Liver (tissue), 9 donors: ENCODE results near the gene PKHD1. TPM values are rescaled to one million over a fixed set of nuclear protein-coding genes. Genes with fewer than 3 reads are reported as not detected.

ENCODE experiments used
- DNase-seq: peaks from one replicate; pipeline ENCODE4 v3.0.0-alpha.2; 2017; ENCODE audit warnings: low spot score
- H3K27ac ChIP-seq, 2 donors: one replicate each; pipeline ENCODE4 v1.7.0; 2013; ENCODE audit warnings: inconsistent platforms in 2 of 2, low read length in 2 of 2, control low read depth in 1 of 2, low read depth in 1 of 2, mild to moderate bottlenecking in 1 of 2
- H3K27me3 ChIP-seq, 4 donors: one replicate each; pipeline versions ENCODE4 v1.6.1 to v1.7.0; 2013; ENCODE audit warnings: low read length in 3 of 4, inconsistent platforms in 1 of 4, mild to moderate bottlenecking in 1 of 4, moderate library complexity in 1 of 4; ENCODE audit not compliant: control insufficient read depth in 4 of 4, insufficient read depth in 4 of 4
- H3K36me3 ChIP-seq, 4 donors: one replicate each; pipeline versions ENCODE4 v1.6.1 to v1.7.0; 2013; ENCODE audit warnings: low read length in 3 of 4, mild to moderate bottlenecking in 3 of 4, low read depth in 1 of 4, moderate library complexity in 1 of 4; ENCODE audit not compliant: control insufficient read depth in 4 of 4, insufficient read depth in 3 of 4
- H3K4me1 ChIP-seq, 4 donors: one replicate each; pipeline versions ENCODE4 v1.6.1 to v1.7.0; 2013; ENCODE audit warnings: low read length in 3 of 4, mild to moderate bottlenecking in 3 of 4, moderate library complexity in 1 of 4; ENCODE audit not compliant: control insufficient read depth in 4 of 4, insufficient read depth in 4 of 4
- H3K4me3 ChIP-seq, 3 donors: one replicate each; pipeline versions ENCODE4 v1.6.1 to v1.7.0; 2013; ENCODE audit warnings: low read length in 3 of 3, control low read depth in 1 of 3, low read depth in 1 of 3, mild to moderate bottlenecking in 1 of 3
- H3K9ac ChIP-seq, 2 donors: one replicate each; pipeline ENCODE4 v1.7.0; 2013; ENCODE audit warnings: low read length in 2 of 2, mild to moderate bottlenecking in 2 of 2, moderate library complexity in 2 of 2, control low read depth in 1 of 2, low read depth in 1 of 2
- H3K9me3 ChIP-seq, 4 donors: one replicate each; pipeline versions ENCODE4 v1.6.1 to v1.7.0; 2013; ENCODE audit warnings: low read length in 3 of 4; ENCODE audit not compliant: control insufficient read depth in 4 of 4
- EGR1 ChIP-seq, 2 donors: IDR thresholded peaks; 2 replicates each; pipeline ENCODE4 v1.6.1; 2016 to 2018; ENCODE audit warnings: antibody characterized with exemption in 2 of 2, low read depth in 2 of 2
- FOXA1 ChIP-seq: IDR thresholded peaks from 2 replicates; pipeline ENCODE4 v1.6.1; 2016; ENCODE audit warnings: antibody characterized with exemption
- FOXA2 ChIP-seq: IDR thresholded peaks from 2 replicates; pipeline ENCODE4 v1.6.1; 2016; ENCODE audit warnings: antibody characterized with exemption
- GABPA ChIP-seq, 2 donors: IDR thresholded peaks in 1 of 2; conservative IDR thresholded peaks in 1 of 2; 2 replicates each; pipeline ENCODE4 v1.6.1; 2016; ENCODE audit warnings: antibody characterized with exemption in 2 of 2, mild to moderate bottlenecking in 1 of 2, moderate library complexity in 1 of 2
- HNF4A ChIP-seq, 2 donors: conservative IDR thresholded peaks; 2 replicates each; pipeline ENCODE4 v1.6.1; 2016; ENCODE audit warnings: antibody characterized with exemption in 2 of 2, mild to moderate bottlenecking in 2 of 2
- HNF4G ChIP-seq: IDR thresholded peaks from 2 replicates; pipeline ENCODE4 v1.6.1; 2016; ENCODE audit warnings: antibody characterized with exemption
- JUND ChIP-seq, 2 donors: IDR thresholded peaks; 2 replicates each; pipeline ENCODE4 v1.6.1; 2016; ENCODE audit warnings: antibody characterized with exemption in 2 of 2
- NR2F2 ChIP-seq: IDR thresholded peaks from 2 replicates; pipeline ENCODE4 v1.6.1; 2016; ENCODE audit warnings: antibody characterized with exemption
- RAD21 ChIP-seq, 2 donors: IDR thresholded peaks; 2 replicates each; pipeline ENCODE4 v1.6.1; 2016; ENCODE audit warnings: antibody characterized with exemption in 2 of 2, mild to moderate bottlenecking in 2 of 2
- REST ChIP-seq: IDR thresholded peaks from 2 replicates; pipeline ENCODE4 v1.6.1; 2016; ENCODE audit warnings: antibody characterized with exemption, mild to moderate bottlenecking
- RXRA ChIP-seq, 2 donors: IDR thresholded peaks; 2 replicates each; pipeline ENCODE4 v1.6.1; 2017 to 2018; ENCODE audit warnings: antibody characterized with exemption in 2 of 2, mild to moderate bottlenecking in 1 of 2
- SP1 ChIP-seq: IDR thresholded peaks from 2 replicates; pipeline ENCODE4 v1.6.1; 2018; ENCODE audit warnings: antibody characterized with exemption, mild to moderate bottlenecking
- TAF1 ChIP-seq: conservative IDR thresholded peaks from 2 replicates; pipeline ENCODE4 v1.6.1; 2016; ENCODE audit warnings: antibody characterized with exemption, mild to moderate bottlenecking
- YY1 ChIP-seq: IDR thresholded peaks from 2 replicates; pipeline ENCODE4 v1.6.1; 2016; ENCODE audit warnings: antibody characterized with exemption, mild to moderate bottlenecking
- WGBS: extraction: QIAGEN DNeasy Blood & Tissue Kit; methylation state at CpG from one replicate; pipeline ENCODE4 v1.1.7; 2013; 5-methylcytosine and 5-hydroxymethylcytosine counted together
- polyA plus RNA-seq, 2 donors: library from polyadenylated mRNA; stranded (reverse) in 1 of 2; unstranded in 1 of 2; fragments of 200-250 nt in 1 of 2; fragments of >200 nt in 1 of 2; fragmentation: Nextera tagmentation in 1 of 2; extraction: Ambion mirVana in 1 of 2; gene quantifications; one replicate each; pipeline versions ENCODE4 v1.2.1 to v1.2.3, GENCODE V29; 2013 to 2015
- total RNA-seq, 2 donors: library from RNA; depleted of rRNA; stranded (reverse); fragments of >200 nt; gene quantifications; one replicate each; pipeline ENCODE4 v1.2.3, GENCODE V29; 2014
- TF ChIP-seq, protein P1 (sequence below): IDR thresholded peaks from 2 replicates; pipeline ENCODE4 v1.6.1; 2016; ENCODE audit warnings: antibody characterized with exemption
- TF ChIP-seq, protein P2 (sequence below): IDR thresholded peaks from 2 replicates; pipeline ENCODE4 v1.6.1; 2016; ENCODE audit warnings: antibody characterized with exemption
- TF ChIP-seq, protein P3 (sequence below): fragments of 150-350 bp; IDR thresholded peaks from 2 replicates; pipeline ENCODE4 v1.5.1; 2017; ENCODE audit warnings: improper control_type of control experiment, low read depth, low read length; ENCODE audit not compliant: missing input control
- donor health status: healthy.
- donor health status: healthy.
- donor health status: healthy.
- donor health status: healthy.
- donor health status: healthy.

Gene PKHD1
- total and polyA plus RNA-seq, 4 donors = 0.45 to 10.6 (median 3.2) TPM

DNA sequence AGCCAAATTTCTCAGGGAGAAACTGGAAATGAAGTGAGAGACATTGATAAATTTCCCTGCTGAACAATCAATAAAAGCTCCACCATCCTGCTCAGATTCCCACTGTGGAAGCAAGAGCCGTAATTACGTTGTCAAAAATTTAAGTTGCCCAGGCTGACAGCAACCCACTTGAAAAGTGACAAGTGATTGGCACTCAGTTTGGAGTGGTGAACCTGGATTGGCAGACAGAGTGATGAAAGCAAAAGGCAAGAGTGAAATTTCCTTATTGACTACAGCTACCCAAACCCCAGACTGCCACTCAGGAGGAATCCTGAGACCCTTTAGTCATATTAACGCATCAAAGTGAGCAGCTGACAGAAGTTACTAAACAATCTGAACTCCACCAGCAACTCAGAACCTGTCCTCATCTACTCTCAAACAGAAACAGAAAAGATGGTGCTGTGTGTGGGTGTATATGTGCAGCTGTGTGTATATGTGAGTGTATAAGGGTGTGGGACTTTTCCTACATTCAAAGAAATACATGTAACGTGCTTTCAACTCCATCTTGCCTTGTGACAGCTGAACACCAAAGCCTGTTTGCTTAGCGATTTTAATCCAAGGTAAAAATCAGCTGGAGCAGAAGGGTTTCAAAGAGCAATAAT, 157.4 kb downstream of the PKHD1 start:
- H3K4me3 ChIP-seq = no peak overlapping the region
- no peaks in the 10 kb centered on the region for H3K9me3 ChIP-seq
- H3K9ac ChIP-seq = no peak overlapping the region
- H3K27me3 ChIP-seq = no peaks in the 10 kb centered on the region
- 92% methylated on average over 5 of the region's 5 CpGs for WGBS
- DNase-seq = no peak
- no peak overlapping the region for H3K27ac ChIP-seq
- no peaks in the 10 kb centered on the region for H3K4me1 ChIP-seq
- peaks cover 0 to 12% (median 0%) of the 10 kb centered on the region in 4 donors for H3K36me3 ChIP-seq
- TF ChIP-seq, protein P1, sequence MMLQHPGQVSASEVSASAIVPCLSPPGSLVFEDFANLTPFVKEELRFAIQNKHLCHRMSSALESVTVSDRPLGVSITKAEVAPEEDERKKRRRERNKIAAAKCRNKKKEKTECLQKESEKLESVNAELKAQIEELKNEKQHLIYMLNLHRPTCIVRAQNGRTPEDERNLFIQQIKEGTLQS = no peak
- TF ChIP-seq YY1 (no peak), SP1 (no peak), EGR1 (IDR thresholded peaks at IDR 0.05; ENCODE audit: low read depth in 2 of 2) (no peak), RXRA (IDR thresholded peaks at IDR 0.05) (no peak), RAD21 (IDR thresholded peaks at IDR 0.05) (no peak), NR2F2 (no peak), HNF4G (no peak), REST (no peak), JUND (IDR thresholded peaks at IDR 0.05) (no peak), HNF4A (conservative IDR thresholded peaks at IDR 0.05) (no peak), TAF1 (no peak), GABPA (IDR thresholded peaks at IDR 0.05 in 1 of 2, conservative IDR thresholded peaks at IDR 0.05 in 1 of 2) (no peak), FOXA2 (no peak), FOXA1 (no peak)
- TF ChIP-seq, protein P2, sequence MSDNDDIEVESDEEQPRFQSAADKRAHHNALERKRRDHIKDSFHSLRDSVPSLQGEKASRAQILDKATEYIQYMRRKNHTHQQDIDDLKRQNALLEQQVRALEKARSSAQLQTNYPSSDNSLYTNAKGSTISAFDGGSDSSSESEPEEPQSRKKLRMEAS = no peak
- TF ChIP-seq, protein P3, sequence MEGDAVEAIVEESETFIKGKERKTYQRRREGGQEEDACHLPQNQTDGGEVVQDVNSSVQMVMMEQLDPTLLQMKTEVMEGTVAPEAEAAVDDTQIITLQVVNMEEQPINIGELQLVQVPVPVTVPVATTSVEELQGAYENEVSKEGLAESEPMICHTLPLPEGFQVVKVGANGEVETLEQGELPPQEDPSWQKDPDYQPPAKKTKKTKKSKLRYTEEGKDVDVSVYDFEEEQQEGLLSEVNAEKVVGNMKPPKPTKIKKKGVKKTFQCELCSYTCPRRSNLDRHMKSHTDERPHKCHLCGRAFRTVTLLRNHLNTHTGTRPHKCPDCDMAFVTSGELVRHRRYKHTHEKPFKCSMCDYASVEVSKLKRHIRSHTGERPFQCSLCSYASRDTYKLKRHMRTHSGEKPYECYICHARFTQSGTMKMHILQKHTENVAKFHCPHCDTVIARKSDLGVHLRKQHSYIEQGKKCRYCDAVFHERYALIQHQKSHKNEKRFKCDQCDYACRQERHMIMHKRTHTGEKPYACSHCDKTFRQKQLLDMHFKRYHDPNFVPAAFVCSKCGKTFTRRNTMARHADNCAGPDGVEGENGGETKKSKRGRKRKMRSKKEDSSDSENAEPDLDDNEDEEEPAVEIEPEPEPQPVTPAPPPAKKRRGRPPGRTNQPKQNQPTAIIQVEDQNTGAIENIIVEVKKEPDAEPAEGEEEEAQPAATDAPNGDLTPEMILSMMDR = no peak

- no peak overlapping the region for H3K9ac ChIP-seq
- no peak overlapping the region for H3K27ac ChIP-seq
- no peak for TF ChIP-seq TAF1
- TF ChIP-seq, protein P3 = no peak
- H3K36me3 ChIP-seq = peaks cover 0 to 6% (median 0%) of the 10 kb centered on the region in 4 donors
- no peaks in the 10 kb centered on the region for H3K27me3 ChIP-seq
- WGBS = 73% methylated on average over 3 of the region's 3 CpGs
- H3K4me3 ChIP-seq = no peak overlapping the region
- DNase-seq = no peak
- H3K9me3 ChIP-seq = no peaks in the 10 kb centered on the region
- H3K4me1 ChIP-seq = no peaks in the 10 kb centered on the region
These were observed 159.1 kb downstream of the PKHD1 start for GRCh38 chr6:51928320-51928719.
